ENCODE results near the gene HSDL1.
A peak's percentile ranks its signal among the peaks of the same experiment; 100 is the strongest.

HSDL1 gene

DNA sequence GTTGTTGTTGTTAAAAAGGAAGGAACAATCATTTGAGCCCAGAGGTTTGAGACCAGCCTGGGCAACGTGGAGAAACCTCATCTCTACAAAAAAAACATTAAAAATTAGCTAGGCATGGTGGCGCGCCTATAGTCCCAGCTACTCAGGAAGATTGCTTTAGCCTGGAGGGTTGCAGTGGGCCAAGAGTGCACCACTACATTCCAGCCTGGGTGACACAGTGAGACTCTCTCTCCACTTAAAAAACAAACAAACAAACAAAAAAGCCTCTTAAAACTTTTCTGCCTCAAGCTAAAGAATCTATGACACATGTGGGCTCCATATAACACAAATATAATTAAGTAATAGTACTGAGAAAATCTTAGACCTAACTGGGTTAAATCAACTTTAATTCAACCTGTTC, 40.7 kb downstream of the HSDL1 start:
- DNase-seq = no peak

DNA sequence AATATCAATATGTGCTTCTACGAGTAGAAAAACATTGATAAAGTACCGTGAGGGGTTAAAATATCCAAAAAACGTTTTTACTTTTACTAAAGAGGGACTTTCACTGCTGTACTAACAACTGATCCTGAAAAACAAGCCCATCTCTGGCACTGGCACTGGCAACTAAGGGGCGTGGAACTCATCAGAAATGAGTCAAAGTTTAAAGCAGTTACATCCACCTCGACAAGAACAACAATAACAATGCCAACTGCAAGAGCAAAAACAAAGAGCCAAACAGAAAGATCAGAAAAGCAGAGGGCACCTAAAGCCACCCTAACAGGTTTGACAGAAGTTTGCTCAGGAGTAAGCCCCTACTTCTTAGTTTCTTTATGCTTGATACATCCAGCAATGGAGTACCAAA, 41.3 kb downstream of the HSDL1 start:
- no peak for DNase-seq

DNA sequence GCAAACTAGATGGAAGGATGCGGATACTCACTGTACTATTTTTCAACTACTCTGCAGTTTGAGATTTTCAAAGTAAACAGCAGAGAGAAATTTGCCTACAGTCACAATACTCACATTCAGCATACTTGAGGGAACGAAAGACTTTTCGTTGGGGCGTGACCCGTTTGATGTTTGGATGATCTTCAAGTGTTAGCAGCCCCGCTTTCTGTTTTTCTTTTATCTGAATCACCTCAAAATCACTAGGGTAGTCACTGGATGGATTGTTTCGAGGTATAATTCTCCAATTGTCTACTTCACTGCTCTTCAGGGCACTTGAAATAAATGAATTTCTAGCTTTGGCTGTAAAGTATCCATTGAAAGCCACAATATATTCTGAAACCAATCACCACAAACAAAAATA, 46.0 kb downstream of the HSDL1 start:
- no peak for DNase-seq

DNA sequence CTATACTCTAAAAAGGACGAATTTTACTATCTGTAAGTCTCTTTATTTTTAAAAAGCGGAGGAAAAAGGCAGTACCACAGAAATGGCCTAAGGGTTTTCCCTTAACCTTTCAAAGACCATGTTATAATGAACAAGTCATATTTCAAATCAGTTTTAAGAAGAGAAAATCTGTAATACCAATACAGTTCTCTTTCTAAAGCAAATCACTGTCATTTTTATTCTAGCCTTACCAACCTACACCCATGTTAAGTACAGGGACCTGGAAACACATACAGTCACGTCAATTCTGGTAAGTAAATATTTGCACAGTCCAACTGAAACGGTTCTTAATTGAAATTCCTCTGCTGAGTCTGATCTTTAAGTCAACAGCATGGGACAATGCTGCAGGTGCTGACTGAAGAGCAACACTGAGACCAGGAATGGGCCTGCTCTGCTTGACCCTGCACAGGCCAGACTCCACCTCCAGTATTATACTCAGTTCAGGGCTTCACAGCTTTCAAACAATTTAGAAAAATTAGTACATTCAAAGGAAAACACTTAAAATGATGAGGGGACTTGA, 48.5 kb downstream of the HSDL1 start:
- DNase-seq = no peak

DNA sequence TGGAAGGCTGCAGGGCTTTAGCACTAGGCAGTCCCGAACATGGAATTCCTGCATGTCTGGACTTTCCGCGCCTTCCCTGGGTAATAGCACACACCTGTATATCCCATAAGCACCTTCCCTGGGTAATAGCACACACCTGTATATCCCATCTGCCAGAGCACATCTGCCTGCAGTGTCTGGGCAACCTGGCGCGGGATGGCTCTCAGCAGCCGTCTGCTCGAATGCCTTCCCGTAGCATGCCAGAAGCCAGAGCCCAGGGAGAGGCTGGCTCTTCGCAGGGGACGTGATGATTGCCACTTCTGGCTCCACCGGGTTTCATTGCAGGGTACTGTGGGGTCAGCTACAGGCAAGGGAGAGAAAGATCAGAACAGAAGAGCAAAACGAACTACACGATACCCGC, 49.5 kb downstream of the HSDL1 start:
- DNase-seq = no peak

DNA sequence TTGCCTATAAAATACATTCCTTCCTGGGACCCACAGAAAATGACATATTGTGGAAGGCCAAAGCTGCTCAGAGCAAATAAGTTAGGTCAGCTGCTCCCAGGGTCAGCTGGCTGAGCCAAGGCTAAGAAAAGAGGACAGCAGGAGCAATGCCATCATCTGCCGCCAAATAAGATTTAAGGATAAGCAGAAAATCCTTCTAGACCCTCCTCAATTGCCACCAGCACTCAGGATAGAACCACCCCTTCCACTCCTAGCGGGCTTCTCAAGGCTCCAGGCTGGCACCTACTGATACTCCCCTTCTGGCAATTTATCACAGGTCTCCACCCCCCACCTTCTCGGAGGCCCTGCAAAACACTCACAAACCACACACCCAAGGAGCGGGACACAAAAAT, 51.1 kb downstream of the HSDL1 start:
- DNase-seq = no peak

DNA sequence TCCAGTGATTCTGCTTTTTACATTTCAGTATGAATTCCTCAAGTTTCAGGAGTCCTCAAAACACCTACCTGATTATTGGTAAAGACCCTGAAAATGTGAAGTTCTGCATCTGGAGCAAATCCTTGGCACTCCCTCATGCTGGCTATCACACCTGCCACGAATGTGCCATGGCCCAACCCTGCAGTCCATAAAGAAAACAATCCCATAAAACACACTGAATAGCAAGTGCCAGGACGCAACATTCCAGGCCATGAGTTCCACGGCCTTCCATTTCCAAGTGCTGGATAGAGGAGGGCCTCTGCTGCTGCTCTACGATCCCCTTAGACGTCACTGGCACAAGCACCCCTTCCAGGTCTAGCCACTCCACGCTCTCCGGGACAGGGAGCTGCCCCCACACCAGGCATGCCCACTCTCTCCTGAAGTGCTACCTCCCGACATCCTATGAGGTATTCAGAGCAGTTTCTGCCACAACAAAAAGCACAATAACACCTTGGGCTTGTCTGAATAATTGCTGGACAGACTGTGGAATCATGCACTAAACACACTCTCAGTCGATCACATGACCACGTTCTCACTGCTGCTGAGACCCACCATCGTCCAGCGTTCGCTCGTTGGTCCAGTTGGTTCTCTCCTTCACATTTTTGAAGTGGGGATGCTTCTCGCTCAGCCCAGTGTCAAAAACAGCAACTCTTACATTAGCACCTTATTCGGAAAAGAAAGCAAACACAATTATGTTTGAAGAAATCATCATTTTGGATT, 51.7 kb downstream of the HSDL1 start:
- no peak for DNase-seq

DNA sequence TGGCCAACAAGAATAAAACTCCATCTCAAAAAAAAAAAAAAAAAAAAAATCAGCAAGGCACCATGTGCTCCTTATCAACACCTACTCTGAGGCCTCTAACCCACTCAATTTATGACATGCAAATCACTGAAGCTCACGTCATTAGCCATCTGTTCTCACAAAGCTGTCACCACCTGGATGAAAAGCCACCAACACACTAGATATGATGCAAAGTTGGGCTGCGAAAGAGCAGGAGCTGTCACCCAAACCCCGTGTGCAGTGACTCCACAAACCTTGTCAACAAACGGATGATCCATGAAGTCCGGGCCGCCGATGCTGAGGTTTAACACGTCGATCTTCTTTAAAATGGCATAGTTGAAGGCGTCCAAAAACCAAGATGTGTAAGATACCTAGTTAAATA, 53.5 kb downstream of the HSDL1 start:
- no peak for DNase-seq

DNA sequence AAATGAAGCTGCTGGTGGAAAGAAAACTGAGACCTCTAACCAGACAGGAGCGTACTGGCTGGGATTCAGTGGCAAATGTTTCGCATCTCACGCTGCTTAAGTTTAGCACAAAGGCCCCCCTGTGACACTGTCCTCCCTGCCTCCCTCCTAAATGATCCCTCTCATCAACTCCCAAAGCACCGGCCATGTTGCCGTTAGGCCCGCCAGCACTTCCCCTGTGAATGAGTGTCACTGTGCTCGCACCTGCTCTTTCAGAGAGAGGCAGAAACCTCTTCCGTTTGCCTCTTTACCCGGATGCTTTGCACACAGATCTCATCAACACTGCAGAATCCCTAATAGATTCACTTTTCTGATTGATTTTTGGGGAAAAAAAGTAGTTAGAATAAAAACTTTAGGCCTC, 54.8 kb downstream of the HSDL1 start:
- no peak for DNase-seq

DNA sequence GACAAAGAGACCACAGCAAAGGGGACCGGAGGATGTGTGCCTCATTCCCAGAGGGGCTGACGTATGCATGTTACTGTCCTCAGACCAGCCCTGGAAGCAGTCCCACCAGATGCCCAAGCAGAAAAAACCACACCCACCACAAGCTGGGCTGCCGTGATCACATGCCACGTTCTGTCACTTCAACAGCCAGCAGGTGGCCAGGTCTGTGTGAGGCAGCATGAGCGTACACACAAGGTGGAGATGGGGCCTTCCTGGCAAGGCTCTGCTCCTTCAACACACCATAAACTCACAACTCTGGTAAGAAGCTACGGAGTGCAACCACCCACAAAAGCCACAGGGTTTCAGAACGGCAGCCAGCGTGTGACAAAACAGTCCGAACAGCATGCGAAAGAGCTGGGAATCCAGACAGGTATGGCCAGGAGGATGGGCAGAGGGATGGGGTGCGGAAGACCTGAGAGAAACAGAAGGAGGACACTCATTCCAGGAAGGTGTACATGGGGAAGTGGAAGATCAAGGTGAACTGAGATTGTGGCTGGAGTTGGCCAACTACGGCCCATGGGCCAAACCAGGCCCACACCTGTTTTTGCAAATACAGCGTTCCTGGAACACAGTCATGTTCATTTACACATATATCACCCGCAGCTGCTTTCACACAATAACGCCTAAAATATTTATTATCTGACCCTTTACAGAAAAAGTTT, 56.1 kb downstream of the HSDL1 start:
- DNase-seq = no peak

DNA sequence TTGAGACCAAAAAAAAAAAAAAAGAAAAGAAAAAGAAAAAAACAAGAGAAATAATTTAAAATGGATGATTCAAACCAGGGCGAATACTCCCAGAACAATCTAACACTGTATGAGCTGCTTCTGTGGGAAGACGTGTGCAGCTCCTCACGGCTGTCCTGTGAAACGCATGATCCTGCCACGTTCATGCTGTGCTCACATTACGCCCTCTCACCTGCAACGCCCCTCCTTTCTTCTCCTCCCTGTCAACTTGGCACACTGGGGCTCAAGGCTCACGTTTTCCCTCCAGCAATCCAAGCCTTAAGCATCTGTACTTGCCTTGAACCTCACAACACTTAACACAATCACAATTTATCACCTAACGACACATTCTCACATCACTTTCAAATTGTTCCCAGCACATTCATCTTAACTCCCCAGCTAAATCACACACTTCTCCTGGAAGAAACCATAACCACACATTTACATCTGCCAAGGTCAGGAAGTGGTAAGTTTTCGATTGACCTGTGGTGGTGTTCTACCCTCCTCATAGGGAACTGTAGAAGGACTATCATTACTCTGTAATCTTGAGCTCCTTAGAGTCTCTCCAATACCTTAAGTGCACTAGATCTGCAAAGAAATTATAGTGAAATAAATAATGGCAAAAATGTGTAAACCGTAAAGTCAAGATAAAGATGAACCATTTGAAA, 57.4 kb downstream of the HSDL1 start:
- DNase-seq = no peak

DNA sequence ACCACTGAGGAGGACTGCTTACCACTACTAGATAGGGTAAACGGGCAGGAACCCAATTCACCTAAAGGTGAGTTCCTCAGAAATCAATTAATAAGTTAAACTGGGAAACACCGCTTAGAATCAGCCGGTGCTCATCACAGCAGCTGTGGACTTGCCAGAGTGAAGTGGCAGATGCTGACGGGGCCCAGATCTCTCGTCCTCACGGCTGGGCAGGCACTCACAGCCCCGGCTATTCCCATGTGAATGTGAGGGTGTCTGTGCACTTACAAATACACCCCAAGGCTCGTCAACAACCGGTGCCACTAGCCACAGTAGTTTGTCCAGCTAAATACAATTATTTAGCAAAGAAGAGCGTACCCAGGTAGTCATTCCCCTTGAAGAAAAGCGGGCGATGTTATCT, 58.0 kb downstream of the HSDL1 start:
- DNase-seq = no peak

DNA sequence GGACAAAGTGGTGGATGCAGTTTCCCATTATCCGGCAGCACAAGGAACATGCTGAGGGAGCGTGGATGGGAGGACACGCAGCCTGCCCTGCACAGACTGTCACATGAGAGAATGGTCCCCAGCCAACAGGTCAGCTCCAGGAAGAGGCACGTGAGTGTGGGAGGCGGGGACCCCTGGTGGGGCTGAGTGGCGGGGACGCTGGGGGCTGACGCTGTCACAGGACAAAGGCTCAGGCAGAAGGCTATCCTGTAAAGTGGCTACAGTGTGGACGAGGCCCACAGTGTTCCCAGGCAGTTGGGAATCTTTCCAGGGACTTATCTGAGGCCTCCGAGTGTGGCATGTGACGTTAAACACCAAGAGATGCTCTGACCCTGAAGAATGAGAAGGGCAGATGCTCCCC, 58.6 kb downstream of the HSDL1 start:
- DNase-seq = no peak

DNA sequence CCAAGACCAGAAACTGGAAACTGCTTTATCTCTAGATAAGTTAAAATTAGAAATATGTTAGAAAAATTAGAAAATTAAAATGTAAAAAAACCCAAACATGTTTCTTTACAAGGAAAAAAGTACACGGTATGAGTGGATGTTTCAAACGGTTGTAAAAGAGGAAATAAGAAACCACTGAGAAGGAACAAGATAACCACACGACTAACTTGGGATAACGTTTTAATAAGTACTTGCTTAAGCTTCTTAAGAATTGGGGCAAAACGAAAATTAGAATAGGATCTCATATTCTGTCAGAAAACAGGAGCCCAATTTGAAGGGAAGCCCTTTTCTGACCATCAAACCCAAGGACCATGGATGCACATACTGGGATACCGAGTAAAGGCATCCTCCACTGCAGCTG, 59.2 kb downstream of the HSDL1 start:
- DNase-seq = peak in 1 of 2 donors; percentile 53

DNA sequence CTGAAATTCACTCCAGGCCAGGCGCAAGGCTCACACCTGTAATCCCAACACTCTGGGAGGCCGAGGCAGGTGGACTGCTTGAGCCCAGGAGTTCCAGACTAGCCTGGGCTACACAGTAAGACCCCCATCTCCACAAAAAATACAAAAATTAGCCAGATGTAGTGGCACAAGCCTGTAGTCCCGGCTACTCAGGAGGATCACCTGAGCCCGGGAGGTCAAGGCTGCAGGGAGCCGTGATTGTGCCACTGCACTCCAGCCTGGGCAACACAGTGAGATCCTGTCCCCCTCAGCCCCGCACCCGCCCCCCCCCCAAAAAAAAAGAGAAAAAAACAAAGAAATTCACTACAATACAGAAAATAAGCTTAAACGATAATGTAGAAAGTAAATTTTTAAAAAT, 59.7 kb downstream of the HSDL1 start:
- DNase-seq = no peak

DNA sequence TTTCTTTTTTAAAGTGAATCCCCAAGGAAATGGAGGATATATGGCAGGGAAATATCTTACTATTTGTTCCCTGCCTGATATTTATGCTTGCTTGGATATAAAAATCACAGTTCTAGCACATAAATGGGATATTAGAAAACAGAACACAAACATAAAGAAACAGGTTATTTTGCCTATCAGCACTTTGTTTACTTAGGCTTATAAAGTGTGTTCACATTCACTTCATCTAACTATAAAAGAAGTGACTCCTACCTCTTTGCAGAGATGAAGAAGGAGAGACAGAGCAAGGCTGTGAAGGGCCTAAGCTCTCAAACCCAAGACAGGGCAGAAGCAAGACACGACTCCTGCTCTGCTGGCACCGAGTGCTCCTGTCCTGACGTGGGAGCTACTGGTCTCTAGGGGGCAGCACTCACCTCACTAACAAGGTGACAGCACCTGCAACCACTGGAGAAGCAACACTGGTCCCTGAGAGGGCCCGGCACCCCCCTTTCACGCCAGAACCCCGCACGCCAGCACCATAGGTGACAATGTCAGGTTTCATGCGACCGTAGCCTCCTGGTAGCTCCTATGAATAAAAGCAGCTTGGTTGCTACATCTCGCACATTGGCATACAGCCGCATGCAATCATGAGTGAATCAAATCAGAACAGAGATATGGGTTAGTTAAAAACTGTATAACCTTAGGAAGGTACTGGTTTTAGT, 60.3 kb downstream of the HSDL1 start:
- DNase-seq = peak in 1 of 2 donors; percentile 13

DNA sequence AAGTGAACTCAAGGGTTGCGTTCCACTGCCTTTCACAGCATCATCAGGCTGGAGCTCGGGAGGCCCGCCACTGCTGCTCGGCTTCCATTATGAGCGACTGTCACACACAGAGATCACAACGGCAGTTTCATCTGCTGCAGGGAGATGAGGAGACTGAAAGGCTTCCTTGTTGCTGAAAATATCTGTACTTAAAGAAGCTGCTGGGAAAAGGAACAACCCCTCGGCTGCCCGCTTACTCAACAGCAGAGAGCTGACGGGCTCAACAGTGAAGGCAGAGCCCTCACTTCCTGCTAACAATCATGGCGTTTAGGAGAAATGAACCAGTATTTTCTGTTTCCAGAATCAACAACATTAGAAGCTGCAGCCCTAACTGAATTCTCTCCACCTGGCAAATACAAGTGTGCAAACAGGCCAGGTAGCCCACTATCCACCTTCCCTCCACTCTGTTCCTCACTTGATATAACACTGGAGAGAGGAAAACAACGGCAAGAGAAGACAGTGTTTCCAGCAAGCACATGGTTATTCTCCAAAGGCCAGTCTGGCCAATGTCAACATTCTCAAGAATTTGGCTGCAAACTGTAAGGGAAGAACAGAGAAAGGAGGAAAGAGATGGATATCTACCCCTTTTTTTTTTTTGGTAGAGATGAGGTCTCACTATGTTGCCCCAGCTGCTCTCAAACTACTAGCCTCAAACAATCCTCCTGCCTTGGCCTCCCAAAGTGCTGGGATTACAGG, 62.0 kb downstream of the HSDL1 start:
- DNase-seq = no peak

DNA sequence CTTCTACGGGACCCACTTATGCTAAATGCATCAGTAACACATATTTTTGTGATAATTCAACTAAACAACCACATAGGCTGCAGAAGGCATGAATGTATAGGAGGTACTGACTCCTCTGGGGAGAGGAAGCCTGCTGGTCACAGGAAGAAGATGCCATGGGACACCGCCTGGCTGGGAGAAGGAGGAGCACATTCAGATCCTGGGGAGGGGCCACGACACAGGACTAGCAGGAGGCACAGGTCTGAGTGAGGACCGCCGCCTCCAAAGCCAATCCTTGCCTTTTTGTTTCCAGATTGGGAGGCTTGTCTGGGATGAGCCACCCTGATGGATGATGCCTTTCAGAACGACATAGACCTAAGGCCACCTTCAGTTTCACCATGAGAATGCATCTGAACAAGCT, 62.9 kb downstream of the HSDL1 start:
- no peak for DNase-seq

DNA sequence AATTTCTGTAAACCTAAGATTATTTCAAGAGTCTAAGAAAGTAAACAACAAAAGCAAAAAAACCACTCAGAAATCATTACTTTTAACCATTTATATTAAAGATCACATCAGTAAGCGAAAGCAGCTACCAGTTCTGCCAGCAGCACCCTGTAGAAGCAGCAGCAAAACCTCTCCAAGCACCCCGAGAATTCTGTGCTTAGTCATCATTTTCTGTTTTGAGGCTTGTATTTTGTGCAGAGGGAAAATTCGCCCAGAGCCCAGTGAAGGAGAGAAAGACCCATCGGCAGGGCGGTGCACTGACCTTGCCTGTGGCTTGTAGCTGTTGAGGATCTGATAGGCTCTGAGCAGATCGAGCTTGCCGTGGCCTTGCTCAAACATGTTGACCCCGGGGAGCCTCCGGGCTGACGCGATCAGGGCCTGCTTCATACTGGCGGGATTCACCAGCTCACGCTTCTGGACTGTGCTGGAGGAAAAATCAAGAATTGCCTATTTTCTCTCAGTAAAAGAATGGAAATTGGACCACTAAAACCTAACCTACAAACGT, 63.5 kb downstream of the HSDL1 start:
- no peak for DNase-seq

DNA sequence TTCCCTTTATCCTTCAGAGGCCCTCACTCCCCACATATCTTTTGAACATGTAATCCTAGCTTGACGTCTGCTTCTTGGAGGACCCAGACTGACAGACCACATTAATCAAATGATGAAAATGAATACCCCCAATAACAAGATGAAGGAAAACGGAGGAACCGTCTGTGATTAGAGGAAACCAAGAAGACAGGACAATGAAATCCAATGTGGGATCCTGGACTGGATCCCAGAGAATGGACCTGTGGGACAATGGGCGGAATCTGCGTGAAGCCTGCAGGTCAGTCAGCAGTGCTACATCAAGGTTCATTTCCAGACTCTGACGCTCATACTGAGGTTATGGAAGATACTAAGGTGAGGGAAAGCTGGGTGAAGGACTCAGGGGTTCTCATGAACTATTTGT, 64.2 kb downstream of the HSDL1 start:
- no peak for DNase-seq

DNA sequence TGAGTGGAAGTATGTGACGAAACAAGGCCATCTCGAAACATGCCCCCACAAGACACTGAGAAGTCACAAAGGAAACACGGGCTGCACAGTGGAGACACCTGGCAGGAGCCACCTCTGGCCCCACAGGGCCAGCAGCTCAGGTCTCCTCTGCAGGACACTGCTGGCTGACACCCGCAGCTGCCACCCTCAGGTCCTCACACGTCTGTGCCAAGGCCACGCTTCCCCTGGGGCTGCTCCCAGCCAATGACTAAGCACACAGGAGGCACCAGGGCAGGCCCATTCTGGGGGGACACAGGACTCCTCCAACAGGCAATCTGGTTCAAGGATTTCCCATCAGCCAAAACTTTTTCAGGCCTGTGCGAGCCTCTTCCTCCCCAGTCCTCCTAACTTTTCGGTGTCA, 64.6 kb downstream of the HSDL1 start:
- DNase-seq = no peak

DNA sequence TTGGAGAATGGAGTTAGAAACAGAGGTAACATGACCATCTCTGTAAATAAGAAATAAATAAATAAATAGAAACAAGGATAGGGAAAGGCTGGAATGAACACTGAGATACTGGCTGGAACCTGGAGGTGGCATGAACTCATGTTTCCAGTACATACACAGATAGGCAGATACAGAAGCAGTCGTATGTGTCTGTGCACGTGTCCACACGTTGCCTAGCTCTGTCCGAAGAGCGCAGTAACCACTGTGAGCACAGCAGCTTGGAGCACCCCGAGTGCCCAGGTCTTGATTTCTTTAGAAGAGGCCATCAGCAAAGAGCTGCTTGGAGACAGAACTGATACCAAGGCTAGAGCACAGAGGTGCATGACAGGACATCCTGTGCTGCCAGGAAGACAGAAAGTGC, 65.3 kb downstream of the HSDL1 start:
- no peak for DNase-seq
